WERI-Rb-1 (cell line): ENCODE results near the gene NRM.
"Not testable (repeated sequence)": the region's sequence is repeated elsewhere in the genome, so short reads cannot be mapped to it uniquely, and the experiment has no call there.

Experiments used
- DNase-seq: peaks from one replicate; pipeline ENCODE4 v3.0.0-alpha.2; 2020
- H3K27ac ChIP-seq: fragments of 250-450 bp; sonication (Bioruptor Pico); 2 replicates; pipeline ENCODE4 v1.5.1; 2020; ENCODE audit warnings: mild to moderate bottlenecking, moderate library complexity
- H3K27me3 ChIP-seq: fragments of 250-450 bp; sonication (Bioruptor Pico); 2 replicates; pipeline ENCODE4 v1.5.1; 2021; ENCODE audit warnings: mild to moderate bottlenecking, low read depth, moderate library complexity; ENCODE audit not compliant: insufficient read depth, severe bottlenecking
- H3K36me3 ChIP-seq: fragments of 250-450 bp; sonication (Bioruptor Pico); 2 replicates; pipeline ENCODE4 v1.5.1; 2020; ENCODE audit warnings: mild to moderate bottlenecking, moderate library complexity
- H3K4me3 ChIP-seq: 2 replicates; pipeline ENCODE4 v1.5.1; 2011; ENCODE audit warnings: low read depth, mild to moderate bottlenecking, control low read depth, low read length
- H3K9me3 ChIP-seq: fragments of 250-450 bp; sonication (Bioruptor Pico); 2 replicates; pipeline ENCODE4 v1.5.1; 2021; ENCODE audit warnings: mild to moderate bottlenecking, moderate library complexity; ENCODE audit not compliant: severe bottlenecking
- TF ChIP-seq, protein P1 (sequence below): IDR thresholded peaks from 2 replicates; pipeline ENCODE4 v1.5.1; 2011; ENCODE audit warnings: low read depth, mild to moderate bottlenecking, control low read depth, inconsistent platforms, low read length

Gene NRM

DNA sequence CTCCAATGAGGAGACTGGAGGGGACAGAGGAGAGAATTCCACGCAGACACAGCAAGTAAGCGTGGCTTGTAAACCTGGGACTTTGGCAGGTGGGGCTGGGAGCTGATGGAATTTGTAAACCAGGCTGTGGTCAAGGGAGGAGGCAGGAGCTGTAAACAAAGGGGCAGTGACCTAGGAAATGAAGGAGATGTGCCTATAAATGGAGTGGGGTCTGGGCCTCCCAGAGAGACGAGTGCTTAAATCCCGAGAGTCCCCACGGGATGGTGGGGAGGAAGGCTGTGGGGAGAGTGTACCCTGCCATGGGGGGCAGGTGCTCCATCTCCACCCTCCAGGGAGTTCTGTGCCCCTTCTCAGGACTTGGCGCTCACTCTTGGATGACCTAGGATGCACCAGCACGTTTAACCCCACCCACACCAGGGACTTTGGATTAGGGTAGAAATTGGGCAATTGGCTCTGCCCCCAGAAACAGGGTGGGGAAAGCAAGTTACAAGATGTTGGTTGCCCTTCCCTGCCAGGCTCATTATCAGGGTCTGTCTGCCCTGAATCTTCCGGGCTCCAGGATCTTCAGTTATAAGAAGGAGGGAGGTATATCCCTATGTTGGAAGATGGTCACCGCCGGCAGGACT, 14.0 kb downstream of the NRM start:
- no peak overlapping the region for H3K4me3 ChIP-seq
- H3K27me3 ChIP-seq, result no peaks in the 10 kb centered on the region
- TF ChIP-seq, protein P1, sequence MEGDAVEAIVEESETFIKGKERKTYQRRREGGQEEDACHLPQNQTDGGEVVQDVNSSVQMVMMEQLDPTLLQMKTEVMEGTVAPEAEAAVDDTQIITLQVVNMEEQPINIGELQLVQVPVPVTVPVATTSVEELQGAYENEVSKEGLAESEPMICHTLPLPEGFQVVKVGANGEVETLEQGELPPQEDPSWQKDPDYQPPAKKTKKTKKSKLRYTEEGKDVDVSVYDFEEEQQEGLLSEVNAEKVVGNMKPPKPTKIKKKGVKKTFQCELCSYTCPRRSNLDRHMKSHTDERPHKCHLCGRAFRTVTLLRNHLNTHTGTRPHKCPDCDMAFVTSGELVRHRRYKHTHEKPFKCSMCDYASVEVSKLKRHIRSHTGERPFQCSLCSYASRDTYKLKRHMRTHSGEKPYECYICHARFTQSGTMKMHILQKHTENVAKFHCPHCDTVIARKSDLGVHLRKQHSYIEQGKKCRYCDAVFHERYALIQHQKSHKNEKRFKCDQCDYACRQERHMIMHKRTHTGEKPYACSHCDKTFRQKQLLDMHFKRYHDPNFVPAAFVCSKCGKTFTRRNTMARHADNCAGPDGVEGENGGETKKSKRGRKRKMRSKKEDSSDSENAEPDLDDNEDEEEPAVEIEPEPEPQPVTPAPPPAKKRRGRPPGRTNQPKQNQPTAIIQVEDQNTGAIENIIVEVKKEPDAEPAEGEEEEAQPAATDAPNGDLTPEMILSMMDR, result no peak
- no peaks in the 10 kb centered on the region for H3K9me3 ChIP-seq
- H3K36me3 ChIP-seq, result peaks cover 59% of the 10 kb centered on the region
- H3K27ac ChIP-seq, result no peak overlapping the region
- DNase-seq, result no peak

DNA sequence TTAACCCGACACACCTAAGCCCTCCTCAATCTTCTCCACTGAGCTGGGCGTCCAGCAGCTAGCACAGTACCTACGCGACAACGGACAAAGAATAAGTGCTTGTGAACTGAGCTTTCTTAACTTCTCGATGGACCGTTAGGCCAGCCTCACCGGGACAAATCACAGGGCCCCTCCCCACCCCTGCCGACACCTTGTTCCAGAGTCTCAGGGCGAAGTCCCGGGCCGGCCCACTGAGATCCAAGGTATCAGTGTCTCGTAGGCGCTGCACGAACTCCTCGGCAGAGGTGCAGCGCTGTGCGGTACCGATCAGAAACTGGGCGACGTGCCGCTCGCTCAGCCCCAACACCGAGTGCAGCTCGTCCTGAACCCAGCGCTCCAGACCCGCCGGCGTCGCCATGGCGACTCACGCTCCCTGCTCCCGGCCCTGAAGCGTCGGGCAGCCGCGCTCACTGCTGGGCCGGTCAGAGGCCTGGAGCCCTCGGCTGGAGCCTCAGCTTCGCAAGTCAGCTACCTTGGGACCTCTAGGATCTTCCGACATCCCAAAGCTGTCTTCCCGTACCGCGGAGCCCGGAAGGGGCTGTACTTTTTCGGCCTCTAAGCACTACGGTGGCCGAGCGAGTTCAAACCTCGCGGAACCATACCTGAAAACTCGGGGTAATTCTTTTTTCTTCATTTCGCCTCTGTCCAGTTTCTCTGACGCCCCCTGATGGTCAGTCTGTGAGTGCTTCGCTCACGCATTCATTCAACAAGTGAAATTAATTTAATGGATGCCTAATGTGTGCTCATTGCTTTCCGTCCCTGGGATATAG, 18.1 kb downstream of the NRM start, which contains the start of gene DHX16:
DHX16 (minus strand) TSS at position 562 of the 809 bp plus-strand sequence; CDS start at position 397, 165 bp downstream.
- Histone ChIP-seq H3K27ac (peak within 1 kb of the TSS; percentile 65), H3K4me3 (peak within 1 kb of the TSS; percentile 96), H3K36me3 (peaks cover 58% of the 10 kb centered on the region), H3K9me3 (no peaks in the 10 kb centered on the region), H3K27me3 (no peaks in the 10 kb centered on the region)
- peak; percentile 100 for DNase-seq
- TF ChIP-seq, protein P1, result peak; percentile 86

DNA sequence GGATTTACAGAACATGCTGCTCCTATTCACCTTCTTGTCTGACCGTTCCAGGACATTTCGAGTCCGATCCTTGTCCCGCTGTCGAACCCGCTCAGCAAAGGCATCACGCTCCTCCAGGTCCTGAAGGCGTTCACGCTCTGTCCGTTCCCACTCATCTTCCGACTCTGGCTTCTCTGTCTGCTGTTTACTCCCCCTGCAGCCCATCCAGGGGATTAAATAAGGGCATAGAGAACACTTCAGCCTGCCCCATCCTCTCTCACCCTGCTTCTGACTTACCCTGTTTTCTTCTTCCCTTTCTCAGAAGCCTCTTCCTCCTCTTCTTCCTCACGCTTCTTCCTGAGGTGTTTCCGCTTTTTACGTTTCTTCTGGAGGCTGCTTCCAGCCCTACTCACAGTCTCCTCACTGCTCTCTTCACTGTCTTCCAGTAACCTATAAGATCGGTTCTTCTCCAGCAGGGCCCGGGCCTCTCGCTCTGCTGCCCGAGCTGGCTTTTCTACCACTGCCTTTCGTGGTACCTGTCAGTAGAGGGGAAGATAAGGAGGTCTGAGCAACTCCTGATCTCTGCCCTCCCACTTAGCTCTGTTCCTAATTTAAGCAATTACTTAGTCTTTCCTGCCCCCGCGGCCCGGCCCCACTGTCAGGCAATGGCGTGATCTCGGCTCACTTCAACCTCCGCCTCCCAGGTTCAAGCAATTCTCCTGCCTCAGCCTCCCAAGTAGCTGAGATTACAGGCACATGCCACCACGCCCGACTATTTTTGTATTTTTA, 19.8 kb downstream of the NRM start:
- no peak for DNase-seq
- H3K9me3 ChIP-seq, result no peaks in the 10 kb centered on the region
- TF ChIP-seq, protein P1, result peak; percentile 43
- H3K4me3 ChIP-seq, result no peak overlapping the region
- H3K27ac ChIP-seq, result no peak overlapping the region
- H3K36me3 ChIP-seq, result peaks cover 55% of the 10 kb centered on the region
- H3K27me3 ChIP-seq, result no peaks in the 10 kb centered on the region

DNA sequence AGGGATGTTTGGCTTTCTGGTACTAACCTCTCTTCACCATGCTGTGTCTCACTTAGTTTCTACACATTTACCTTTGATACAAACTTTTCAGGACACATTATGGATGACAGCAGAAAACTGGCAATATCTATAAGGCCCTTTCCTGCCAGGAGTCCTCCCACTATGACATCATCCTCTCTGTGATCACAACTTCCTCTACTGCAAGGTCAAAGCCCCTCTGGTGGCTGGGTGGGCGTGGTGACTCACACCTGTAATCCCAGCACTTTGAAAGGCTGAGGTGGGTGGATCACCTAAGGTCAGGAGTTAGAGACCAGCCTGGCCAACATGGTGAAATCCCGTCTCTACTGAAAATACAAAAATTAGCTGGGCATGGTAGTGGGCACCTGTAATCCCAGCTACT, 24.5 kb downstream of the NRM start:
- H3K36me3 ChIP-seq, result peaks cover 93% of the 10 kb centered on the region

DNA sequence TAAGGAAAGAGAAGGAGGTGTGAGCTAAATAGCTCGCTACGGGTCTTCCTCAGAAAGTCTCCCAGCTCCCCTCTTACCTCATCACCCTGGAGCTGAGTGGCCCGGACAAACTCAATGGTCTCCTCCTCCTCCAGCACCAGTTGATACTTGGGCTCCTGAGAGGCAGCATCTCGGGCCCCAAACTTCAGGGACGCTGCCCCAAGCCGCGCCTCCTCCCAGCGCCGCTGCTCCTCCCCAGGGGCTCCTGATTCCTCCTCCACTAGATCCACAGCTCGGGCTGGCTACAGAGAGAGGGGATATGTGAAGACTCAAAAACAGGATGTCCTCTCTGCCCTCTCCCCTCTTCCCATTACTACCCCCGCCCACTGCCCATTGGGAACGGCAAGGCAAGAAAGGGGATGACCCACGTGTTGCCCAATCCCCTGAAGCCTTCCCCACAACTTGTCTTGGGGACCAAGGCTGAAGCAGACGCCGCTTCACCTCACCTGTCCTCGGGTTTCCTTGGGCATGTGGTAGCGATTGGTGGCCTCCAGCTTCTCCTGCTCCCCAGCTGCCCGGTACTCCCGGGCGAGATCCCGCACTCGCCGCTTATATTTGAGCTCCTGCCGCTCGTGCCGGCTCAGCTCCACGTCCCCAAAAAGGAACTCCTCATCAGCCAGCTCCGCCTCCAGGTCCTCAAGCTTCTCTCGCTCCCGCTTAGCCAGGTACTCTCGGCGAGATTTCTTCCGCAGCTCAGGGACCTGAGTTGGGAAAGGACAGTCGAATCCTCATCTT, 25.6 kb downstream of the NRM start:
- Histone ChIP-seq H3K27me3 (no peaks in the 10 kb centered on the region), H3K4me3 (no peak overlapping the region), H3K27ac (no peak overlapping the region), H3K9me3 (no peaks in the 10 kb centered on the region), H3K36me3 (peaks cover 95% of the 10 kb centered on the region)
- TF ChIP-seq, protein P1, result no peak
- DNase-seq, result no peak

More for the DNA sequence above, 24.5 kb downstream of the NRM start:
- H3K27me3 ChIP-seq, DNase-seq, H3K27ac ChIP-seq, H3K4me3 ChIP-seq, H3K9me3 ChIP-seq: not testable (repeated sequence)

DNA sequence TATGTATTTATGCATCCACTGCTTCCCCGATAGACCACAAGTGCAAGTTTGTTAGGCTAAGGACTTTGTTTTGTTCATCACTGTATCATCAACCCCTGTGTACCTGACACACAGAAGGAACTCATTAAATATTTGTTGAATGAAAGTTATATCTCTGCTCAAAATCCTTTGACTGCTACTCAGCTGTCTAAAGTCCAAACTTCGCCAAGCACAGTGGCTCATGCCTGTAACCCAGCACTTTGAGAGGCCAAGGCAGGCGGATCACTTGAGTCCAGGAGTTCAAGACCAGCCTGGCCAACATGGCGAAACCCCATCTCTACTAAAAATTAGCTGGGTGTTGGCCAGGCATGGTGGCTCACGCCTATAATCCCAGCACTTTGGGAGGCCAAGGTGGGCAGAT, 32.9 kb downstream of the NRM start:
- not testable (repeated sequence) for H3K27ac ChIP-seq, DNase-seq, H3K27me3 ChIP-seq, H3K4me3 ChIP-seq, H3K9me3 ChIP-seq
- peaks cover 99% of the 10 kb centered on the region for H3K36me3 ChIP-seq
